AG04450 (cell line): ENCODE measurements around the gene ZNF275. TPM values are rescaled to one million over a fixed set of nuclear protein-coding genes. Genes with fewer than 3 reads are reported as not detected.
"Not testable (repeated sequence)": the region's sequence is repeated elsewhere in the genome, so short reads cannot be mapped to it uniquely, and the experiment has no call there.

Experiments used
- CTCF ChIA-PET: fragments of 300-600, 350-600 bp; formaldehyde crosslinking; extraction: SDS; loops from one replicate; lab custom pipeline; 2022; ENCODE audit warnings: antibody characterized with exemption, inconsistent platforms; lab: Charles Lee
- POLR2A ChIA-PET: fragments of 350-600 bp; formaldehyde crosslinking; extraction: SDS; loops from one replicate; lab custom pipeline; 2021; ENCODE audit warnings: antibody characterized with exemption, inconsistent platforms; lab: Yijun Ruan, JAX
- DNase-seq: peaks from one replicate; pipeline ENCODE4 v3.0.0-alpha.2; 2011; ENCODE audit warnings: low read depth, low spot score
- H3K27ac ChIP-seq: one replicate; pipeline ENCODE4 v1.5.1; 2012; ENCODE audit warnings: low read depth, low read length, control low read depth
- H3K27me3 ChIP-seq: one replicate; pipeline ENCODE4 v1.6.0; 2012; ENCODE audit warnings: low read length; ENCODE audit not compliant: control insufficient read depth, insufficient read depth
- H3K4me3 ChIP-seq: 2 replicates; pipeline ENCODE4 v1.5.1; 2011; ENCODE audit warnings: mild to moderate bottlenecking, low read depth, low read length, control low read depth
- H3K9me3 ChIP-seq: 2 replicates; pipeline ENCODE4 v1.5.1; 2012; ENCODE audit warnings: low read length; ENCODE audit not compliant: control insufficient read depth, insufficient read depth
- CTCF ChIP-seq: IDR thresholded peaks from 2 replicates; pipeline ENCODE4 v1.5.1; 2011; ENCODE audit warnings: low read depth, low read length, control low read depth, inconsistent platforms
- polyA minus RNA-seq: library from RNA; depleted of rRNA, polyadenylated mRNA; stranded (reverse); fragments of >200 nt; gene quantifications from 2 replicates; pipeline ENCODE4 v1.2.3, GENCODE V29; 2011; rRNA and poly(A)+ RNA removed
- polyA plus RNA-seq: library from polyadenylated mRNA; depleted of rRNA; stranded (reverse); fragments of >200 nt; gene quantifications from 2 replicates; pipeline ENCODE4 v1.2.3, GENCODE V29; 2011; rRNA removed

The ZNF275 gene
- polyA plus RNA-seq (13.7 and 15.0 TPM in 2 replicates), polyA minus RNA-seq (21.8 and 22.8 TPM in 2 replicates)

- peak within 1 kb of the TSS; percentile 71 for H3K4me3 ChIP-seq
- peaks cover 6% of the 10 kb centered on the region for H3K27me3 ChIP-seq
- peak within 1 kb of the TSS; percentile 47 for H3K27ac ChIP-seq
- no peak for TF ChIP-seq CTCF
- ChIA-PET POLR2A (interaction anchor here (0.6 to 1.0 kb wide), 4 partner anchors 10 to 170 kb away, joined by 3 to 4 read pairs (median 4); no protein-coding TSS in a partner anchor), CTCF (no interaction called here)
- H3K9me3 ChIP-seq, result no peaks in the 10 kb centered on the region
- peak; percentile 24 for DNase-seq
Observed at GRCh38 chrX:153333821-153334653, at the start of gene ZNF275. Gene ZNF275 (plus strand): TSS chrX:153334153. CDS start chrX:153336680, 2,527 bp downstream.

- DNase-seq, POLR2A ChIA-PET, H3K9me3 ChIP-seq, H3K27me3 ChIP-seq, H3K4me3 ChIP-seq, CTCF ChIA-PET, H3K27ac ChIP-seq: not testable (repeated sequence)
Observed at GRCh38 chrX:153285678-153286077, 48.3 kb upstream of the ZNF275 start.

- H3K4me3 ChIP-seq, DNase-seq, H3K27me3 ChIP-seq, H3K27ac ChIP-seq, H3K9me3 ChIP-seq, CTCF ChIA-PET, POLR2A ChIA-PET: not testable (repeated sequence)
Observed at GRCh38 chrX:153288807-153289206, 45.1 kb upstream of the ZNF275 start.

- POLR2A ChIA-PET, H3K9me3 ChIP-seq, H3K27me3 ChIP-seq, H3K4me3 ChIP-seq, DNase-seq, H3K27ac ChIP-seq, CTCF ChIA-PET: not testable (repeated sequence)
Observed at GRCh38 chrX:153293485-153294071, 40.4 kb upstream of the ZNF275 start.

GRCh38 chrX:153297376-153297775, 36.6 kb upstream of the ZNF275 start:
- Histone ChIP-seq H3K9me3 (no peaks in the 10 kb centered on the region), H3K4me3 (no peak overlapping the region), H3K27ac (no peak overlapping the region), H3K27me3 (no peaks in the 10 kb centered on the region)
- no peak for TF ChIP-seq CTCF
- POLR2A ChIA-PET, result no interaction called here
- CTCF ChIA-PET, result no interaction called here
- no peak for DNase-seq

GRCh38 chrX:153299855-153300254, 34.1 kb upstream of the ZNF275 start:
- no peak for TF ChIP-seq CTCF
- H3K27me3 ChIP-seq, result no peaks in the 10 kb centered on the region
- no peak overlapping the region for H3K27ac ChIP-seq
- ChIA-PET POLR2A (no interaction called here), CTCF (interaction anchor here (0.9 kb wide), 1 partner anchor 267 kb away, joined by 3 read pairs; no protein-coding TSS in a partner anchor)
- no peak overlapping the region for H3K4me3 ChIP-seq
- H3K9me3 ChIP-seq, result no peaks in the 10 kb centered on the region
- DNase-seq, result no peak
